Erythroblast (primary cell): ENCODE measurements around the gene SPATA1.

Experiments used
- DNase-seq, 2 experiments: peaks; one replicate each; lab custom pipeline; 2025; lab: John Stamatoyannopoulos, UW
- GATA1 ChIP-seq: IDR thresholded peaks from 2 replicates; pipeline ENCODE4 v1.6.1; 2011; ENCODE audit warnings: low read depth, mild to moderate bottlenecking, control low read depth, low read length, moderate library complexity
- POLR2A ChIP-seq: IDR thresholded peaks from 2 replicates; pipeline ENCODE4 v1.6.1; 2011; ENCODE audit warnings: mild to moderate bottlenecking, low read length

The SPATA1 gene

GRCh38 chr1:84506002-84506728, at the start of gene SPATA1, which contains the start of gene GNG5:
SPATA1 (plus strand) TSS chr1:84506386; CDS start chr1:84516360, 9,974 bp downstream.
GNG5 (minus strand) TSS chr1:84506581; CDS start chr1:84506091, 490 bp downstream.
- DNase-seq = peak; percentile 98 to 99
- no peak for TF ChIP-seq GATA1
- TF ChIP-seq POLR2A = peak; percentile 95

- DNase-seq = no peak
- no peak for TF ChIP-seq POLR2A
- TF ChIP-seq GATA1 = no peak
These were observed 44.1 kb upstream of the SPATA1 start for GRCh38 chr1:84462118-84462517.

GRCh38 chr1:84467298-84467697, 38.9 kb upstream of the SPATA1 start:
- no peak for DNase-seq
- TF ChIP-seq GATA1 = no peak
- no peak for TF ChIP-seq POLR2A

GRCh38 chr1:84476225-84476624, 30.0 kb upstream of the SPATA1 start:
- no peak for TF ChIP-seq POLR2A
- DNase-seq = no peak

GRCh38 chr1:84478876-84479868, 27.0 kb upstream of the SPATA1 start, which contains the start of gene RPF1:
RPF1 (plus strand) TSS chr1:84479266; CDS start chr1:84479282, 16 bp downstream.
- DNase-seq = peak; percentile 81 to 85
- TF ChIP-seq POLR2A (peak; percentile 87), GATA1 (no peak)

- TF ChIP-seq GATA1 = no peak
- TF ChIP-seq POLR2A = no peak
- peak; percentile 27 to 52 for DNase-seq
These were observed 26.2 kb upstream of the SPATA1 start for GRCh38 chr1:84479998-84480397.

GRCh38 chr1:84480650-84481049, 25.5 kb upstream of the SPATA1 start:
- TF ChIP-seq GATA1 (no peak), POLR2A (no peak)
- DNase-seq = no peak

GRCh38 chr1:84481317-84481716, 24.9 kb upstream of the SPATA1 start:
- TF ChIP-seq GATA1 (no peak), POLR2A (no peak)
- DNase-seq = peak in 1 of 2 experiments; percentile 7

- DNase-seq = no peak
- TF ChIP-seq GATA1 = no peak
- TF ChIP-seq POLR2A = no peak
These were observed 18.1 kb upstream of the SPATA1 start for GRCh38 chr1:84488107-84488506.

- DNase-seq = no peak
- no peak for TF ChIP-seq POLR2A
- TF ChIP-seq GATA1 = no peak
These were observed 16.4 kb upstream of the SPATA1 start for GRCh38 chr1:84489766-84490165.

GRCh38 chr1:84492726-84493125, 13.5 kb upstream of the SPATA1 start:
- DNase-seq = no peak
- TF ChIP-seq GATA1 (no peak), POLR2A (no peak)

GRCh38 chr1:84493747-84494146, 12.4 kb upstream of the SPATA1 start:
- DNase-seq = no peak
- no peak for TF ChIP-seq POLR2A
- no peak for TF ChIP-seq GATA1

- TF ChIP-seq GATA1 (no peak), POLR2A (no peak)
These were observed 9.7 kb upstream of the SPATA1 start for GRCh38 chr1:84496498-84496897.

More at GRCh38 chr1:84496498-84496897, 9.7 kb upstream of the SPATA1 start:
- DNase-seq = no peak
